ENCODE results near the gene C1orf35.

The C1orf35 gene

DNA sequence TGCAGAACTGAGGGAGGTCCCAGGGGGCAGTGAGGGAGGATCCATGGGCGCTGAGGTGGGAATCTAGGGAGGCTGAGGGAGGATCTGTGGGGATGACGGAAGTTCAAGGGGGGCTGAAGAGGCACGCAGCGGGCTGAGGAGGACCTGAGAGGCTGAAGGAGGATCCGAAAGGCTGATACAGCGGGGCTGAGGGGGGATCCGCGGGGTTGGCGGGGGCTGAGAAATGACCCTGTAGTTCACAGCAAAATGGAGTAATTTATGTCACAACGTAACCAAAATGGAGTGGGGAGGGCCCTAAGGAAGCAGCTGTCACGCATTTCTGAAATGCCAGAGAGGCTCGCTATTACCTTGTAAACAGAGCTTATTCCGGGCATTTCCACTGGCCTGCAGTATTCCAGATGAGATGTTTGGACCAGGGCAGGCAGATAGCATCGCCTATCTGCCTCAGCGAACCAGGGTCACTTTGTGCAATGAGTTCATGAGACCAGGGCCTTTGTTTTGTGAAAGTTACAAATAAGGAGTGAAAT, 6.9 kb upstream of the C1orf35 start:
- no peak for DNase-seq (ENCODE audit: low read depth in 1 of 2, low spot score in 1 of 2)

- DNase-seq (ENCODE audit: low read depth in 1 of 2, low spot score in 1 of 2), result peak; percentile 99
Measured at GRCh38 chr1:228109073-228109961, 6.2 kb upstream of the C1orf35 start, which contains the start of gene MRPL55. MRPL55 (minus strand) TSS chr1:228109299; CDS start chr1:228108260, 1,039 bp downstream.

GRCh38 chr1:228108742-228109072, 5.6 kb upstream of the C1orf35 start:
- no peak for DNase-seq (ENCODE audit: low read depth in 1 of 2, low spot score in 1 of 2)

DNA sequence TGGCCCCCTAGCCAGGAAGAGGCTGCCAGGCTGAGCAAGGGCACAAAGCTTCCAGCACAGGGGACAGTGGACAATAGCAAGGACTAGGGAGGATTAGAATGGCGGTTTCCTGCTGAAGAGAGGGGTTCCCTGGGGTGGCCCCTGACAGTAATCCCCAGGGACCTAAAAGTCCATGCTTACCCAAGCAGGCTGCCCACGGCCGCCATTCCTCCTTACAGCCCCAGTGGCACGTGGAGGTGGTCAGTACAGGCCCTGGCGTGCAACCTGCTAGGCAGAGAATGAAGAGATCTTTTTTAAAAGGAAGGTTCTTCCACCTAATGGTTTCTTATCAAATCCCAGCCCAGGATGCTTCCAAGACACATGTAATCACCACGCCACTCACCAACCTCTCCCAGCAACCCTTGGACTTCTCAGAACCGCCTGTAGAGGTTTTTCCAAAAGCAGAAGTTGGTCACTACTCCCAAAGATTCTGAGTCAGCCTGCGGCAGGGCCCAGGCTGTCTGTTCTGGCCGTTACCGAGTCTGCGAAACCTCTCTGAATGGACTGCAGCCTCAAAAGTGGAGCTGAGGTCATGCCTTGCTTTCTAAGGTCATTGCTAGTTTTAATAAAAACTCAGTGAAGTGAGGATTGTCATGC, 5.0 kb upstream of the C1orf35 start:
- no peak for DNase-seq (ENCODE audit: low read depth in 1 of 2, low spot score in 1 of 2)

DNA sequence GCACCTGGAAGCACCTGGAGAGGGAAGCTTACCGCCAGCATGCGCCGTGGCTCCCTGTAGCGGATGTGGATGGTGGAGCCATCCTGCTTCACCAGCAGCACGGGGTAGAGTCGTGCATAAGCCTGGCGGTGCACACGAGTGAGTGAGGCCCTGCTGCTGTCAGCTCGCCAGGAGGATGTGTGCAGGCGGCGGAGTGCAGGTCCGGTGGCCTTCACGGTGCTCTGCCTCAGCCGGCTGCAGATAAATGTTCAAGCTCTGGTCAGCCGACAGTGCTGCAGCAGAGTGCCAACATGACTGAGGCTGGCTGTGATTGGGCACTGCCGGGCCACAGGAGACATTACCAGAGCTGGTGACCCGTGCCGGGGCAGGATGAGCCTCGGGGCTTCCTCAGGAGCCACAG, 4.5 kb upstream of the C1orf35 start:
- DNase-seq (ENCODE audit: low read depth in 1 of 2, low spot score in 1 of 2), result no peak

DNA sequence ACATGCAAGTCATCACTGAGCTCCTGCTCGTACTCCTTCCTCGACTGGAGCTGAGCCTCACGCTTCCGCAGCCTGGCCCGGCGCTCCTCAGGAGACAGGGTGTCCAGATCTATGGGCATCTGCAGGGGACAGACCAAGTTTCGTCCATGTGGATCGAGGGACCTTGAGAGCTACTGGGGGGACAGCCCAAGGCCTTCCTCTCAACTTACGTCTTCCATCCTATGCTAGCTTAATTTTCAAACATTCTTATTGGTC, 3.6 kb upstream of the C1orf35 start:
- no peak for DNase-seq (ENCODE audit: low read depth in 1 of 2, low spot score in 1 of 2)

DNA sequence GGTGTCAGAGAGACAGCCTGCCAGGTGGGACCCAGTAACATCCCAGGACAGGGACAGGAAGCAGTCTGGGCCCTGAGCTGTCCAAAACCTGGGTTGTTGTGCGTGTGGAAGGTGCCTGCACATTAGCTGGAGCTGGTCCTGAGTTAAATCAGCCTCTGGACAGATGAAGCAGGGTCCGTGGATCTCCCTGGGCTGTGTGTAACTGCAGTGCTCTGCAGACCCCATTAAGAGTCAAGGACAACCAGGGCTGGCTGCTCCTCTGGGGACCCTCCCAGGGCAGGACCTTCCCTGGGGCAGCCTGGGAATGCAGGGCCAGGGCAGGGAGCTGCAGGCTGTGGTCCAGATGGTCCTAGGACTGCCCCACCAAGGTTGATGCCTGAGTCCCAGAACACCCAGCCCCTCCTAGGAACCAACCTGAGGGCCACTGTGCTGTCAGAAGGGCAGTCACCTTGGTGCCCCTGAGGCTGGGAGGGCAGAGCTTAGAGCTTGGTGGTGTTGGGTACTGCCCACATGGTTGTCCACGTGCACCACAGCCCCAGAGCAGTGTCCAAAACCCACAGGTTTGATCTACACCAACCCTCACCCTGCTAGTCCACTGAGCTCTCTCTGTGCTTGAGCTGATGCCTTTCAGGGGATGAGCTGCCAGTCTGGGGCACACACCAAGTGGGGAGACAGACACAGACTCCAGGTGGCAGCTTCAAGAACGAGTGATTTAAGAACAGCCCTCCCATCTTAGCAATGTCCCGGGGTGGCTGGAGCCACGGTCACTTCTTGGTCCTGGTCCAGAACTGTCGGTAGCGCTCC, 3.1 kb upstream of the C1orf35 start:
- DNase-seq (ENCODE audit: low read depth in 1 of 2, low spot score in 1 of 2), result no peak

DNA sequence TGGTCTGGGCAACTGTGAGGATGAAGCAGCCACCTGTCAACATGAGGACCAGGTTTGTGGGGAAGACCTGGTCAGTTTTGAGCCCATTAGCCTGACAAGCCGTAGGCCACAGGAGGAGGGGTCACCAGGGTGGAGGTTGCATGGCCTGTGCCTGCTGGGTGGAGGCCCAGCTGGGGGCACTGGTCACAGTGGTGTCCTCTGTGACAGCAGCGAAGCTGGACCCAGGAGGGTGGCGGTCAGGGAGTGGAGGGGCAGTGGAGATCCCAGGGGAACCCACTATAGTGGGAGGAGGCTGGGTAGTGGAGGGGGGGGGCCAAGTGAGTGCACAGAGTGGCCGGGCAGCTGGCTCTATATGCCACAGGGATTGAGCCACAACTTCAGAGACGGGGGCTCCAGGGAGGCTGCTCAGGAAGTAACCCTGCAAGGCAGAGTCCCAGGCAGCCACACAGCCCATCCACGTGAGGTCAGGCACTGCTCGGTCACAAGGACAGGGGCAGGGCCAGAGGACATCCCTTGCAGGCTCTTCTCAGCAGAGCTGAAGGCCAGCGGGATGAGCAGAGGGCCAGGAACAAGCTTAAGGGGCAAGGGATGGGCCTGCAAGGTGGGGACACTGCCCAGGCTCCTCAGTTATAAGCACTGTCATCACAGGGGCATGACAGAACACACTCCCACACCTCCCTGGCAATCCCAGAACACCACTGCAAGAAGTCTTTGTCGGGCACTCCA, 2.3 kb upstream of the C1orf35 start:
- DNase-seq (ENCODE audit: low read depth in 1 of 2, low spot score in 1 of 2), result no peak

- no peak for DNase-seq (ENCODE audit: low read depth in 1 of 2, low spot score in 1 of 2)
Measured at GRCh38 chr1:228104526-228105269, 1.6 kb upstream of the C1orf35 start.

DNA sequence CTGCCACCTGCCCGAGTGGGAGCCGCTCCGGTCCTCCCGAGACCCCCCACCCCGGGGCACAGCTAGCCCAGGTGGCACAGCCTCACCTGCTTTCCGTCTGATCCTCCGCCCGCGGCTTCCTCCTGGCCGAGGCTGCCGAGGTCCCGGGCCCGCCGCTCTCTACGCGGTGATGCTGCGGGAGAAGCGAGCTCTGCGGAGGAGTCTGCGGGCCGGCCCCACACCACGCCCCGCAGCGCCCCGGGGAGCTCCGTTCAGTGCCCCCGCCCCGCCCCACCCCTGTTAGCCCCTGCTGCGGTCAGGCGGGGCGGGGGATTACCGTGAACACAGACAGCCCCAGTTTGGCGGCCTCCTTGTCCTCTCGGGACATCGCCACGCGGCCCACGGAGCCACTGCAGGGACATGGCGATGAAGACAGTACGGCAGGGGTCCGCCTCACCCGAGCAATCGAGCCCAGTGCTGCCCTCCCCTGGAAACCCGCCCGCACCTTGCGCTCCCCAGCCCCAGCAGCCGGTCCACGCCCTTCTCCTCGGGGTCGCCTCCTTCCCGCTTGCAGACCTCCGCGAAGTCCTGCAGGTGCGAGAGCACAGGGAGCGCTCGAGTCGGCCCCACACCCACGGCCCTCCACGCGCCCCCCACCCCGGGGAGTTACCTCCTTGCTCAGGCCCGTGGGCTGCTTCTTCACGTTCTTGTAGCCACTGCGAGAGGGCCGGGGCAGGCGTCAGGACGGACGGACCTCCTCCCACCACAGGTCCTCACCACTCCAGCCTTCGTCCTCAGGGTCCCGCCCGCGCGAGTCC, 933 bp downstream of the C1orf35 start:
- peak; percentile 41 to 46 for DNase-seq (ENCODE audit: low read depth in 1 of 2, low spot score in 1 of 2)

- DNase-seq (ENCODE audit: low read depth in 1 of 2, low spot score in 1 of 2), result peak in 1 of 2 donors; percentile 17
Measured at GRCh38 chr1:228101614-228101993, 1.5 kb downstream of the C1orf35 start.

DNA sequence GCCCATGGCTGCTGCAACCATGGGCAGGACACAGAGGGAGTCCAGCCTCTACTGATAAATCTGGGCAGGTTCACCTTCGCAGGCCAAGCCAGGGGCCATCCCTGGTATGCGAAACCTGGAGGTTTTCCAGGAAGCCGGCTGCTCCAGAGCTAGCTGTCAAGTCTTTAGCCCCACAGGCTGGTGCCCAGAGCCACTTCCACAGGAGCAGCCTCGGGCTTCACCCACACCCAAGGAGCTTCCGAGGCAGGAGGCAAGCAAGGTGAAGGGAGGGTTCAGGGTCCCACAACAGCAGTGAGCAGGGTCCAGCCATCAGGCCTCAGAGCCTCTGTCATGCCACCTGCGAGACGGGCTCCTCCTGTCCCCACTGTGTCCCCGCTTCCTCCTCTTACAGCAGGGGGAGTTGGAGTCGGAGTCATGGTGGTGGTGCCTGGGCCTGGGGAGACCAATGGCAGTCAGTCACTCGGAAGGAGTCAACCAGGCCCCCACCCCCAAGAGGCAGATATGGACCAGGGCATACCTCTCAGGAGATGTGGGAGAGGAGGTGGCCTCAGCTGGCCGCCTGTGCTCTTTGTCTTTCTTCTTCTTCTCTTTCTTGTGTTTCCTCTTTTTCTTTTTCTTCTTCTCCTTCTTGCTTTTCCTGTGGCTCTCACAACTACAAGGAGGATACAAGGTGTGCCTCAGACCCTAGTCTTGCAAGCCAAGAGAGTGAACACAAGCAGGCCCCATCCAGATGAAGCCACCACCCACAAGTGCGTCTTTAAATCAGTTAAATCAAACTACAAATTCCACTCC, 2.1 kb downstream of the C1orf35 start:
- no peak for DNase-seq (ENCODE audit: low read depth in 1 of 2, low spot score in 1 of 2)

- DNase-seq (ENCODE audit: low read depth in 1 of 2, low spot score in 1 of 2), result no peak
Measured at GRCh38 chr1:228099331-228099732, 3.8 kb downstream of the C1orf35 start.

DNA sequence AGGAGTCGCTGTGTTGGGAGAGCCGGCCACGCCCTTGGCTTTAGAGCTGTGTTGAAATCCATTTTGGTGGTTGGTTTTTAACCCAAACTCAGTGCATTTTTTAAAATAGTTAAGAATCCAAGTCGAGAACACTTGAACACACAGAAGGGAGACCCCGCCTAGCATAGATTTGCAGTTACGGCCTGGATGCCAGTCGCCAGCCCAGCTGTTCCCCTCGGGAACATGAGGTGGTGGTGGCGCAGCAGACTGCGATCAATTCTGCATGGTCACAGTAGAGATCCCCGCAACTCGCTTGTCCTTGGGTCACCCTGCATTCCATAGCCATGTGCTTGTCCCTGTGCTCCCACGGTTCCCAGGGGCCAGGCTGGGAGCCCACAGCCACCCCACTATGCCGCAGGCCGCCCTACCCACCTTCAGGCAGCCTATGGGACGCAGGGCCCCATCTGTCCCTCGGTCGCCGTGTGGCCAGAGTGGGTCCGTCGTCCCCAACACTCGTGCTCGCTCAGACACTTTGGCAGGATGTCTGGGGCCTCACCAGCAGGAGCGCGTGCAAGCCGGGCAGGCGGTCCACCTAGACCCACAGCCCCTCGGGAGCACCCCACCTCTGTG, 4.7 kb downstream of the C1orf35 start:
- no peak for DNase-seq (ENCODE audit: low read depth in 1 of 2, low spot score in 1 of 2)

DNA sequence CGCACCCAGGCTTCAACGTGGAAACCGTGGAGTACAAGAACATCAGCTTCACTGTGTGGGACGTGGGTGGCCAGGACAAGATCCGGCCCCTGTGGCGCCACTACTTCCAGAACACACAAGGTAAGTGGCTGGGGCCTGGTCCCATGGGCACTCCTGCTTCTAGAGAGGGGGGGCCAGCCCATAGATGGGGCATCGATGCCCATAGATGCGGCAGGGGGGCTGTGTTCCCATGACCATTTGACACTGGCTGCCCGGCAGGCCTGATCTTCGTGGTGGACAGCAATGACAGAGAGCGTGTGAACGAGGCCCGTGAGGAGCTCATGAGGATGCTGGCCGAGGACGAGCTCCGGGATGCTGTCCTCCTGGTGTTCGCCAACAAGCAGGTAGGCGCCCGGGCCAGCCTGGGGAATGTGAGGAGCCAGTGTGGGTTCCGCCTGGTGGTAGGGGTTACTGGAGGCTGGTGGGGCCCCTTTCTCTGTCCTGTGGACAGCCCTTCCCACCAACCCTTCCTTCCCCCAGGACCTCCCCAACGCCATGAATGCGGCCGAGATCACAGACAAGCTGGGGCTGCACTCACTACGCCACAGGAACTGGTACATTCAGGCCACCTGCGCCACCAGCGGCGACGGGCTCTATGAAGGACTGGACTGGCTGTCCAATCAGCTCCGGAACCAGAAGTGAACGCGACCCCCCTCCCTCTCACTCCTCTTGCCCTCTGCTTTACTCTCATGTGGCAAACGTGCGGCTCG, 5.6 kb downstream of the C1orf35 start:
- no peak for DNase-seq (ENCODE audit: low read depth in 1 of 2, low spot score in 1 of 2)

GRCh38 chr1:228096416-228097332, 6.5 kb downstream of the C1orf35 start:
- DNase-seq (ENCODE audit: low read depth in 1 of 2, low spot score in 1 of 2), result no peak

GRCh38 chr1:228095938-228096337, 7.2 kb downstream of the C1orf35 start:
- no peak for DNase-seq (ENCODE audit: low read depth in 1 of 2, low spot score in 1 of 2)

Data from activated T-helper 1 cell treated with anti-CD3 and anti-CD28 coated beads, Interleukin-2, amount 50 U/mL, for 16 hours (primary cell).